GM12878 (cell line): ENCODE data around the gene ADARB1. TPM values are rescaled to one million over a fixed set of nuclear protein-coding genes. Genes with fewer than 3 reads are reported as not detected.

ENCODE experiments used
- ATAC-seq: fragments of 200-7000 bp; cut with Tn5 transposase; 3 replicates; pipeline ENCODE4 v1.9.1; 2020; ENCODE audit warnings: mild to moderate bottlenecking, moderate library complexity
- BruUV-seq: library from RNA; stranded (reverse); fragments of 400-500 nt; replicated peaks from 2 replicates; lab custom pipeline; 2021; lab: Mats Ljungman, UMichigan
- CTCF ChIA-PET: fragments of 300-600 bp; sonication (Branson Sonifier 250); formaldehyde crosslinking; extraction: SDS; loops from one replicate; lab custom pipeline; 2021; ENCODE audit warnings: inconsistent platforms; lab: Yijun Ruan, JAX
- POLR2A ChIA-PET: fragments of 350-600 bp; formaldehyde crosslinking; extraction: SDS; loops from one replicate; lab custom pipeline; 2021; ENCODE audit warnings: inconsistent platforms; lab: Charles Lee
- RAD21 ChIA-PET: fragments of 300-600 bp; sonication (Branson Sonifier 250); formaldehyde crosslinking; loops from one replicate; lab custom pipeline; 2023; ENCODE audit warnings: antibody characterized with exemption; ENCODE audit not compliant: unreplicated experiment; lab: Charles Lee
- SMC1A ChIA-PET: fragments of 300-600 bp; sonication (Branson Sonifier 250); formaldehyde crosslinking; loops from one replicate; lab custom pipeline; 2023; ENCODE audit not compliant: unreplicated experiment, uncharacterized antibody; lab: Charles Lee
- DNase-seq: peaks from one replicate; pipeline ENCODE4 v3.0.0-alpha.2; 2011; ENCODE audit warnings: low read depth, low spot score
- FAIRE-seq: peaks from 3 replicates; lab custom pipeline; 2011; peaks lifted over from hg19 to GRCh38; lab: Jason Lieb, UNC
- H2AFZ ChIP-seq: 2 replicates; pipeline ENCODE4 v1.6.0; 2011; ENCODE audit warnings: low read depth, low read length, control low read depth; ENCODE audit not compliant: control insufficient read depth
- H3K27ac ChIP-seq: 2 replicates; pipeline ENCODE4 v1.5.1; 2011; ENCODE audit warnings: control low read depth; ENCODE audit not compliant: control insufficient read depth, insufficient read depth
- H3K27me3 ChIP-seq, 2 experiments: replicated peaks in 1 of 2; 2 replicates each; pipeline versions ENCODE4 v1.6.0 to v1.6.1; 2011; ENCODE audit warnings: low read length in 1 of 2; ENCODE audit not compliant: control insufficient read depth in 2 of 2, insufficient read depth in 2 of 2
- H3K36me3 ChIP-seq, 2 experiments: 2 replicates each; pipeline ENCODE4 v1.5.1; 2011; ENCODE audit warnings: low read length in 1 of 2; ENCODE audit not compliant: control insufficient read depth in 2 of 2, insufficient read depth in 2 of 2
- H3K4me1 ChIP-seq: 2 replicates; pipeline ENCODE4 v1.6.1; 2011; ENCODE audit warnings: mild to moderate bottlenecking, low read length, moderate library complexity, mixed read lengths; ENCODE audit not compliant: control insufficient read depth, insufficient read depth
- H3K4me2 ChIP-seq: 2 replicates; pipeline ENCODE4 v1.6.0; 2011; ENCODE audit warnings: control low read depth; ENCODE audit not compliant: control insufficient read depth, insufficient read depth
- H3K4me3 ChIP-seq: fragments of 200-600 bp; sonication (generic); 2 replicates; pipeline ENCODE4 v1.5.1; 2016
- H3K79me2 ChIP-seq: 2 replicates; pipeline ENCODE4 v1.6.0; 2011; ENCODE audit warnings: low read length; ENCODE audit not compliant: control insufficient read depth, insufficient read depth
- H3K9ac ChIP-seq: 2 replicates; pipeline ENCODE4 v1.8.0; 2011; ENCODE audit warnings: low read length, control low read depth, mixed read lengths; ENCODE audit not compliant: control insufficient read depth, insufficient read depth
- H3K9me3 ChIP-seq: replicated peaks from 3 replicates; pipeline ENCODE4 v1.5.1; 2011; ENCODE audit warnings: mild to moderate bottlenecking, low read length; ENCODE audit not compliant: control insufficient read depth, insufficient read depth
- H4K20me1 ChIP-seq: 2 replicates; pipeline ENCODE4 v1.6.0; 2011; ENCODE audit not compliant: control insufficient read depth, insufficient read depth
- CBX5 ChIP-seq: sonication (generic); IDR thresholded peaks from 2 replicates; pipeline ENCODE4 v1.6.1; 2016; ENCODE audit warnings: low read depth, moderate library complexity, mild to moderate bottlenecking, inconsistent platforms
- E2F4 ChIP-seq: IDR thresholded peaks from 2 replicates; pipeline ENCODE4 v1.6.1; 2012; ENCODE audit warnings: low read depth, low read length, improper control_type of control experiment
- E2F8 ChIP-seq: fragments of 450-650 bp; IDR thresholded peaks from 2 replicates; pipeline ENCODE4 v1.6.1; 2018; ENCODE audit warnings: mild to moderate bottlenecking, low read depth, moderate library complexity; ENCODE audit not compliant: partially characterized antibody
- EGR1 ChIP-seq, 2 experiments: IDR thresholded peaks; 1 replicate in 1 of 2; 2 replicates in 1 of 2; pipeline ENCODE4 v1.6.1; 2011 to 2012; ENCODE audit warnings: low read depth in 2 of 2, low read length in 2 of 2, borderline replicate concordance in 1 of 2, mild to moderate bottlenecking in 1 of 2, moderate library complexity in 1 of 2
- GABPA ChIP-seq: IDR thresholded peaks from 2 replicates; pipeline ENCODE4 v1.6.1; 2014; ENCODE audit warnings: antibody characterized with exemption, low read depth, mild to moderate bottlenecking, inconsistent platforms
- GATAD2B ChIP-seq: fragments of 450-650 bp; conservative IDR thresholded peaks from 2 replicates; pipeline ENCODE4 v1.6.1; 2017; ENCODE audit warnings: low read depth, mild to moderate bottlenecking, moderate library complexity
- KAT2A ChIP-seq: conservative IDR thresholded peaks from 2 replicates; pipeline ENCODE4 v1.6.1; 2011; ENCODE audit warnings: low read depth, low read length; ENCODE audit not compliant: control insufficient read depth
- LARP7 ChIP-seq: fragments of 450-650 bp; IDR thresholded peaks from 2 replicates; pipeline ENCODE4 v1.6.1; 2017; ENCODE audit warnings: mild to moderate bottlenecking
- MEF2A ChIP-seq: IDR thresholded peaks from 2 replicates; pipeline ENCODE4 v1.6.1; 2011; ENCODE audit warnings: low read depth, mild to moderate bottlenecking, low read length, moderate library complexity; ENCODE audit not compliant: insufficient read depth
- PBX3 ChIP-seq: IDR thresholded peaks from 2 replicates; pipeline ENCODE4 v1.6.1; 2011; ENCODE audit warnings: mild to moderate bottlenecking, low read depth, low read length, moderate library complexity; ENCODE audit not compliant: insufficient replicate concordance
- PML ChIP-seq: IDR thresholded peaks from 2 replicates; pipeline ENCODE4 v1.6.1; 2012; ENCODE audit warnings: low read length, inconsistent platforms
- RAD21 ChIP-seq: IDR thresholded peaks from 2 replicates; pipeline ENCODE4 v1.6.1; 2011; ENCODE audit warnings: mild to moderate bottlenecking, low read depth, low read length, moderate library complexity; ENCODE audit not compliant: insufficient read depth
- SMC3 ChIP-seq: IDR thresholded peaks from 2 replicates; pipeline ENCODE4 v1.6.1; 2011; ENCODE audit warnings: low read length, improper control_type of control experiment, borderline replicate concordance
- ZBTB4 ChIP-seq: fragments of 450-650 bp; formaldehyde crosslinking; IDR thresholded peaks from 2 replicates; pipeline ENCODE4 v1.4.0; 2022; ENCODE audit warnings: mild to moderate bottlenecking, moderate library complexity
- WGBS: methylation state at CpG from one replicate; pipeline ENCODE4 v1.1.6; 2016; ENCODE audit warnings: low lambda C conversion rate; ENCODE audit not compliant: insufficient replicate concordance, insufficient coverage; ENCODE audit errors: missing lambda C conversion rate; 5-methylcytosine and 5-hydroxymethylcytosine counted together
- in situ Hi-C: fragments of 300-500 bp; cut with MboI; formaldehyde crosslinking; loops from 9 replicates; pipeline ENCODE4 v1.14.3; 2018; ENCODE audit warnings: mixed read lengths
- intact Hi-C: fragments of 100-400 bp; cut with micrococcal nuclease; formaldehyde crosslinking; loops from one replicate; pipeline ENCODE4 v1.14.2; 2022; ENCODE audit not compliant: unreplicated experiment
- polyA plus RNA-seq, 11 experiments: library from polyadenylated mRNA; depleted of rRNA in 4 of 11; unstranded in 6 of 11; stranded (reverse) in 5 of 11; fragments of >200 nt; fragmentation: Nextera tagmentation in 4 of 11; fragmentation: Illumina TruSeq in 1 of 11; extraction: Ambion mirVana in 4 of 11; extraction: Trizol in 1 of 11; gene quantifications; 1 replicate in 1 of 11; 2 replicates in 10 of 11; pipeline versions ENCODE4 v1.2.1 to v1.2.3, GENCODE V29; 2011 to 2016; ENCODE audit warnings: inconsistent platforms in 2 of 11, missing spikeins in 2 of 11, low read depth in 1 of 11
- total RNA-seq, 4 experiments: library from RNA; depleted of rRNA in 3 of 4; stranded (reverse); fragments of >200 nt in 3 of 4; fragmentation: Illumina TruSeq in 1 of 4; extraction: Trizol in 1 of 4; gene quantifications; 2 replicates each; pipeline versions ENCODE4 v1.2.1 to v1.2.3, GENCODE V29; 2013 to 2021

Gene ADARB1
- total and polyA plus RNA-seq, 10 of the 15 experiments (the other 5 are each of a cell fraction or from before 2014, with no cell fraction given) = 5.7 to 61.7 (median 25.3) TPM

- H3K27me3 ChIP-seq = no peaks in the 10 kb centered on the region; a peak in 1 of 4 replicates
- peaks cover 7% of the 10 kb centered on the region for H3K4me1 ChIP-seq
- TF ChIP-seq LARP7 (no peak), KAT2A (no peak), GABPA (no peak), CBX5 (no peak), RAD21 (no peak), ZBTB4 (no peak), PML (no peak), E2F8 (no peak), GATAD2B (no peak), PBX3 (no peak), E2F4 (no peak), SMC3 (no peak), MEF2A (no peak), EGR1 (IDR thresholded peaks at IDR 0.05; ENCODE audit: borderline replicate concordance in 1 of 2, low read depth in 2 of 2, low read length in 2 of 2) (no peak)
- H4K20me1 ChIP-seq = peaks cover 5% of the 10 kb centered on the region
- no peak for ATAC-seq
- CTCF ChIA-PET = interaction anchor here (0.6 to 15.5 kb wide), 15 partner anchors 8 to 154 kb away, joined by 3 to 626 read pairs (median 10); no protein-coding TSS in a partner anchor
- no peak overlapping the region for H3K4me3 ChIP-seq
- H2AFZ ChIP-seq = no peak overlapping the region
- no peak for DNase-seq
- no TSS peak for BruUV-seq
- SMC1A ChIA-PET = interaction anchor here (0.8 to 18.3 kb wide), 10 partner anchors 8 to 41 kb away, joined by 3 to 560 read pairs (median 6); no protein-coding TSS in a partner anchor
- POLR2A ChIA-PET = interaction anchor here (1.0 to 3.5 kb wide), 3 partner anchors 8 to 30 kb away, joined by 3 to 14 read pairs (median 3); no protein-coding TSS in a partner anchor
- no peak for FAIRE-seq
- RAD21 ChIA-PET = interaction anchor here (1.0 to 12.2 kb wide), 7 partner anchors 9 to 41 kb away, joined by 3 to 134 read pairs (median 4); no protein-coding TSS in a partner anchor
- no peak overlapping the region for H3K27ac ChIP-seq
- in situ Hi-C loops = no loop called here
- H3K4me2 ChIP-seq = no peak overlapping the region
- H3K79me2 ChIP-seq = no peaks in the 10 kb centered on the region
- intact Hi-C loops = loop anchor here (1.0 to 2.0 kb wide), 2 partner anchors 29 to 37 kb away; no protein-coding TSS in a partner anchor
- no peaks in the 10 kb centered on the region for H3K9me3 ChIP-seq
- H3K9ac ChIP-seq = no peak overlapping the region
- no peaks in the 10 kb centered on the region; a peak in 1 of 4 replicates for H3K36me3 ChIP-seq
- WGBS = 27% methylated on average over 3 of the region's 3 CpGs
Measured at GRCh38 chr21:45099571-45099970, 25.2 kb downstream of the ADARB1 start.
